Epithelial cell of esophagus (primary cell): ENCODE measurements around the gene MAST1.
A peak's percentile ranks its signal among the peaks of the same experiment; 100 is the strongest.
"Not testable (repeated sequence)": the region's sequence is repeated elsewhere in the genome, so short reads cannot be mapped to it uniquely, and the experiment has no call there.

Source experiments
- DNase-seq: peaks from one replicate; pipeline ENCODE4 v3.0.0; 2010; ENCODE audit warnings: low read depth
- H3K4me3 ChIP-seq: 2 replicates; pipeline ENCODE4 v1.5.1; 2011; ENCODE audit warnings: mild to moderate bottlenecking, low read length, control low read depth
- CTCF ChIP-seq: IDR thresholded peaks from 2 replicates; pipeline ENCODE4 v1.5.1; 2011; ENCODE audit warnings: low read depth, mild to moderate bottlenecking, low read length, control low read depth, inconsistent platforms; ENCODE audit not compliant: insufficient read depth; ENCODE audit errors: missing control alignments

The MAST1 gene

GRCh38 chr19:12885749-12886650, 47.7 kb downstream of the MAST1 start:
- peak overlapping the region; percentile 38 for H3K4me3 ChIP-seq
- no peak for TF ChIP-seq CTCF
- no peak for DNase-seq

- no peak for TF ChIP-seq CTCF
- no peak for DNase-seq
- H3K4me3 ChIP-seq: no peak overlapping the region
Measured at GRCh38 chr19:12886651-12886968, 48.3 kb downstream of the MAST1 start.

GRCh38 chr19:12886969-12887747, 48.8 kb downstream of the MAST1 start, which contains the start of gene KLF1:
KLF1 (minus strand) TSS chr19:12887201; CDS start chr19:12887140, 61 bp downstream.
- no peak within 1 kb of the TSS for H3K4me3 ChIP-seq
- no peak for DNase-seq
- TF ChIP-seq CTCF: no peak

- TF ChIP-seq CTCF: no peak
- H3K4me3 ChIP-seq: no peak overlapping the region
- no peak for DNase-seq
Measured at GRCh38 chr19:12888006-12888603, 49.8 kb downstream of the MAST1 start.

- peak overlapping the region; percentile 94 for H3K4me3 ChIP-seq
- not testable (repeated sequence) for DNase-seq
Measured at GRCh38 chr19:12890299-12890786, 52.0 kb downstream of the MAST1 start.

GRCh38 chr19:12890787-12891552, 52.7 kb downstream of the MAST1 start, which contains the start of gene GCDH:
GCDH (plus strand) TSS chr19:12891160; CDS start chr19:12891305, 145 bp downstream.
- peak; percentile 100 for DNase-seq
- peak within 1 kb of the TSS; percentile 94 for H3K4me3 ChIP-seq
- no peak for TF ChIP-seq CTCF
